Loucy (cell line): ENCODE measurements around the gene CFAP210.

ENCODE experiments used
- EZH2phosphoT487 ChIP-seq: fragments of 200-600 bp; IDR thresholded peaks from 2 replicates; pipeline ENCODE4 v1.6.1; 2018; ENCODE audit warnings: antibody characterized with exemption, mild to moderate bottlenecking, moderate library complexity, borderline replicate concordance
- TF ChIP-seq, protein P1 (sequence below): fragments of 200-600 bp; sonication (generic); conservative IDR thresholded peaks from 2 replicates; pipeline ENCODE4 v1.5.1; 2014; ENCODE audit warnings: mild to moderate bottlenecking, antibody characterized with exemption, low read length

DNA sequence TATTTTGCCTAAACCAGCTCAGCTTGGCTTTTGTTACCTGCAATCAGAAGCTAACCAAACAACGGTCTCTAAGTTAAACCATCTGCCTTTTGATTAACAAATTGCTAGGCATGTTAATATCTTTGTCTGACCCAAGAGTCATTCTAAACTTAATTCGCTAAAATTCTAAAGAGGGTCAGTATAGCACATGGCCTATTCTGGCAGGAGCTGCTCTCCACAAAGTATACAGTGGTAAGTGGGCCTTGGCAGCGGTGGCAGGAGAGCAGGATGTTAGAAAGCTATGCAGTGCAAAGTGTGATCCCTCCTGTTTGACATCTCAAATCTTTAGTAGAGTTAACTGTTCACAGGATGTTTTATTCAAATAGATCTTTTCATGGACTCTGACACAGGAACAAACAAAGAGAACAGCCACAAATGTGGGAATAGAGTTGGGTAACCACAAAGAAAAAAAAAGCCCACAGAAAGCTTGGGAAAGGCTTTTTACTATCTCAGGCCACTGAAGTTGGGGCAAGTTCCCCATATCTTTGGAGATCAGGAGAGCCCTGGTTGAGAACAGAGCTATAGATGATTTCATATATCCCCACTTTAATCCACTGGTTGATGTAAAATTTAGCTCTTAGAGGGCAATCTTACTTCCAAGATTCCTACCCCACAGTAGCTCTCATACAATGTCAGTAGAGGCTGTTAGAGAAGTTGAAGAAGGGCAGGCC lies 10.6 kb downstream of the CFAP210 start:
- TF ChIP-seq, protein P1, sequence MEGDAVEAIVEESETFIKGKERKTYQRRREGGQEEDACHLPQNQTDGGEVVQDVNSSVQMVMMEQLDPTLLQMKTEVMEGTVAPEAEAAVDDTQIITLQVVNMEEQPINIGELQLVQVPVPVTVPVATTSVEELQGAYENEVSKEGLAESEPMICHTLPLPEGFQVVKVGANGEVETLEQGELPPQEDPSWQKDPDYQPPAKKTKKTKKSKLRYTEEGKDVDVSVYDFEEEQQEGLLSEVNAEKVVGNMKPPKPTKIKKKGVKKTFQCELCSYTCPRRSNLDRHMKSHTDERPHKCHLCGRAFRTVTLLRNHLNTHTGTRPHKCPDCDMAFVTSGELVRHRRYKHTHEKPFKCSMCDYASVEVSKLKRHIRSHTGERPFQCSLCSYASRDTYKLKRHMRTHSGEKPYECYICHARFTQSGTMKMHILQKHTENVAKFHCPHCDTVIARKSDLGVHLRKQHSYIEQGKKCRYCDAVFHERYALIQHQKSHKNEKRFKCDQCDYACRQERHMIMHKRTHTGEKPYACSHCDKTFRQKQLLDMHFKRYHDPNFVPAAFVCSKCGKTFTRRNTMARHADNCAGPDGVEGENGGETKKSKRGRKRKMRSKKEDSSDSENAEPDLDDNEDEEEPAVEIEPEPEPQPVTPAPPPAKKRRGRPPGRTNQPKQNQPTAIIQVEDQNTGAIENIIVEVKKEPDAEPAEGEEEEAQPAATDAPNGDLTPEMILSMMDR: no peak
- no peak for TF ChIP-seq EZH2phosphoT487
